HG03095 (cell line): ENCODE measurements around the gene PPM1F.
"Not testable (repeated sequence)": the region's sequence is repeated elsewhere in the genome, so short reads cannot be mapped to it uniquely, and the experiment has no call there.

Source experiments
- ATAC-seq: cut with Tn5 transposase; IDR thresholded peaks from one replicate; pipeline ENCODE4 v1.9.1; 2021; ENCODE audit warnings: moderate library complexity; ENCODE audit not compliant: unreplicated experiment

Gene PPM1F

GRCh38 chr22:21898354-21898896 is 54.2 kb downstream of the PPM1F start:
- no peak for ATAC-seq

DNA sequence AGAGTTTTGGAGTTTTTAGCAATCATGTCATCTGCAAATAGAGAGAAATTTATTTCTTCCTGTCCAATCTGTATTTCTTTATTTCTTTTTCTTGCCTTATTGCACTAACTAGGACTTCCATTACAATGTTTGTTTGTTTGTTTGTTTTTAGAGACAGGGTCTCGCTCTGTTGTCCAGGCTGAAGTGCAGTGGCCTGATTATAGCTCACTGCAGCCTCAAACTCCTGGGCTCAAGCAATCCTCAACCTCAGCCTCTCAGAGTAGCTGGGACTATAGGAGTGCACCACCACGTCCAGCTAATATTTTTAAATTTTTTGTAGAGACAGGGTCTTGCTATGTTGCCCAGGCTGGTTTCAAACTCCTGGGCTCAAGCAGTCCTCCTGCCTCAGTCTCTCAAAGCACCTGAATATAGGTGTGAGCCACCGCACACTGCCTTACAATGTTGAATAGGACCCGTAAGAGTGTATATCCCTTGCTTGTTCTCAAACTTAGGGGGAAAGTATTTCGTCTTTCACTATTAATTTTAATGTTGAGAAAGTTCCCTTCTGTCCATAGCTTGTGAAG is 55.6 kb downstream of the PPM1F start:
- no peak for ATAC-seq

DNA sequence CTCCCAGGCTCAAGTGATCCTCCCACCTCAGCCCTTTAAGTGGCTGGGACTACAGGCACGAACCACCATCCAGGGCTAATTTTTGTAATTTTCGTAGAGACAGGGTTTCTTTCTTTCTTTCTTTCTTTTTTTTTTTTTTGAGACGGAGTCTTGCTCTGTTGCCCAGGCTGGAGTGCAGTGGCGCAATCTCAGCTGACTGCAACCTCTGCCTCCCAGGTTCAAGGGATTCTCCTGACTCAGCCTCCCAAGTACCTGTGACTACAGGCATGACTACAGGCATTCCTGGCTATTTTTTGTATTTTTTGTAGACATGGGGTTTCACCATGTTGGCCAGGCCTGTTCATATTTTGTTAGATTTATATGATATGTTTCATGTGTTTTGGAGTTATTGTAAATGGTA is 56.4 kb downstream of the PPM1F start:
- not testable (repeated sequence) for ATAC-seq

DNA sequence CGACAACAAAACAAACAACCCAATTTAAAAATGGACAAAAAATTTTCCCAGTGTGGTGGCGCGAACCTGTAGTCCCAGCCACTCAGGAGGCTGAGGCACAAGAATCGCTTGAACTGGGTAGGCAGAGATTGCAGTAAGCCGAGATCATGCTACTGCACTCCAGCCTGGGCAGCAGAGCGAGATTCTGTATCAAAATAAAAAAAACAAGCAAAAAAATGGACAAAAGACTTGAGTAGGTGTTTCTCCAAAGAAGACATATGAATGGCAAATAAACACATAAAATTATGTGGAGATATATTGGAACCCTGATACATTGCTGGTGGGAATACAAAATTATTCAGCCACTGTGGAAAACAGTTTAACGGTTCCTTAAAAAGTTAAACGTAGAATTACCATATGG is 57.8 kb downstream of the PPM1F start:
- no peak for ATAC-seq

GRCh38 chr22:21889251-21889990 is 63.2 kb downstream of the PPM1F start:
- no peak for ATAC-seq

DNA sequence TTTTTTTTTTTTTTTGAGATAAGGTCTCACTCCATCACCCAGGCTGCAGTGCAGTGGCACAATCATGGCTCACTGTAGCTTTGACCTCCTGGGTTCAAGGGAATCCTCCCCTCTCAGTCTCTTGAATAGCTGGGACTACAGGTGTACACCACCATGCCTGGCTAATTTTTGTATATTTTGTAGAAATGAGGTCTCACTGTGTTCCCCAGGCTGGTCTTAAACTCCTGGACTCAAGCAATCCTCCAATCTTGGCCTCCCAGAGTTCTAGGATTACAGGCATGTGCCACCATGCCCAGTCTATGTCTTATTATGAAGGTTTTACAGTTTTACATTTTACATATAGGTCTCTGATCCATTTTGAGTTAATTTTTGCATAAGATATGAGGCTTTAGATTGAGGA is 64.8 kb downstream of the PPM1F start:
- no peak for ATAC-seq

DNA sequence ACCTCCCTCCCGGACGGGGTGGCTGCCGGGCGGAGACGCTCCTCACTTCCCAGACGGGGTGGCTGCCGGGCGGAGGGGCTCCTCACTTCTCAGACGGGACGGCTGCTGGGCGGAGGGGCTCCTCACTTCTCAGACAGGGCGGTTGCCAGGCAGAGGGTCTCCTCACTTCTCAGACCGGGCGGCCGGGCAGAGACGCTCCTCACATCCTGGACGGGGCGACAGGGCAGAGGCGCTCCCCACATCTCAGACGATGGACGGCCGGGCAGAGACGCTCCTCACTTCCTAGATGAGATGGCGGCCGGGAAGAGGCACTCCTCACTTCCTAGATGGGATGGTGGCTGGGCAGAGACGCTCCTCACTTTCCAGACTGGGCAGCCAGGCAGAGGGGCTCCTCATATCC is 68.7 kb downstream of the PPM1F start:
- not testable (repeated sequence) for ATAC-seq

DNA sequence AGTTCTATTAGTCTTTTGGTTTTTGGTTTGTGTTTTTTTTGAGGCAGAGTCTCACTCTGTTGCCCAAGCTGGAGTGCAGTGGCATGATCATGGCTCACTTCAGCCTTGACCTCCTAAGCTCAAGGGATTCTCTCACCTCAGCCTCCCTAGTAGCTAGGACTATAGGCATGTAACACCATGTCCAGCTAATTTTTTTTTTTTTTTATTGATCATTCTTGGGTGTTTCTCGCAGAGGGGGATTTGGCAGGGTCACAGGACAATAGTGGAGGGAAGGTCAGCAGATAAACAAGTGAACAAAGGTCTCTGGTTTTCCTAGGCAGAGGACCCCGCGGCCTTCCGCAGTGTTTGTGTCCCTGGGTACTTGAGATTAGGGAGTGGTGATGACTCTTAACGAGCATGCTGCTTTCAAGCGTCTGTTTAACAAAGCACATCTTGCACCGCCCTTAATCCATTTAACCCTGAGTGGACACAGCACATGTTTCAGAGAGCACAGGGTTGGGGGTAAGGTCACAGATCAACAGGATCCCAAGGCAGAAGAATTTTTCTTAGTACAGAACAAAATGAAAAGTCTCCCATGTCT is 69.8 kb downstream of the PPM1F start:
- ATAC-seq = not testable (repeated sequence)

DNA sequence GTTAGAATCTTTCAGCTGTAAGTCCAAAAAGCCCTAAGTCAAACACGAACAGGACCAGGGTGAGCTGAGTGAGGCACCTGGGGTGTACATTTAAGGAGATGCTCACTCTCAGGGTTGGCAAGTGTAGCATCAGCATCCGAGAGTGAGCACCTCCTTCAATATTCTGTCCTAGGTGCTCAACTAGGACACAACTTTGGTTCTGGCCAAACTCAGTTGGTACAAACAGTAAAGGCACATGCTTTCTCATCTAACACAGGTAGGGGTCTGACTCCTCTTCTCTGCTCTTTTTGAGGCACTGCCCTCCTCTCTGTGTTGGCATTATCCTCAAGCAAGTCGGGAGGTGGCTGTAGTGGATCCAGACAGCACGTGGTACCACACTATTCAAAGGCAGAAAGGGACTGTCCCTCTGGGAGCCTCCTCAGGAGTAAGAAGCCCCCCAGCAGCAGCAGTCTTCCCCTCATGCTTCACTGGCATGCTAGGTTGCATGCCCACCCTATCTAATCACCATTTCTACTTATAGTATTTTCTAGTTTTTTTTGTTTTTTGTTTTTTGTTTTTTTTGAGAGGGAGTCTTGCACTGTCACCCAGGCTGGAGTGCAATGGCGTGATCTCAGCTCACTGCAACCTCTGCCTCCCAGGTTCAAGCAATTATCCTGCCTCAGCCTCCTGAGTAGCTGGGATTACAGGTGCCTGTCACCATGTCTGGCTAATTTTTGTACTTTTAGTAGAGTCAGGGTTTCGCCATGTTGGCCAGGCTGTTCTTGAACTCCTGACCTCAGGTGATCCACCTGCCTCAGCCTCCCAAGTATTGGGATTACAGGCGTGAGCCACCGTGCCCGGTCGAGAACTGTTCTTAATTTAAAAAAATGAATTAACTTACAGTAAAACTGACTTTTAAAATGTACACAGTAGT is 70.6 kb downstream of the PPM1F start:
- no peak for ATAC-seq

- ATAC-seq = no peak
These were observed 76.0 kb downstream of the PPM1F start for GRCh38 chr22:21876486-21877176.

- not testable (repeated sequence) for ATAC-seq
These were observed 77.7 kb downstream of the PPM1F start for GRCh38 chr22:21874953-21875352.

DNA sequence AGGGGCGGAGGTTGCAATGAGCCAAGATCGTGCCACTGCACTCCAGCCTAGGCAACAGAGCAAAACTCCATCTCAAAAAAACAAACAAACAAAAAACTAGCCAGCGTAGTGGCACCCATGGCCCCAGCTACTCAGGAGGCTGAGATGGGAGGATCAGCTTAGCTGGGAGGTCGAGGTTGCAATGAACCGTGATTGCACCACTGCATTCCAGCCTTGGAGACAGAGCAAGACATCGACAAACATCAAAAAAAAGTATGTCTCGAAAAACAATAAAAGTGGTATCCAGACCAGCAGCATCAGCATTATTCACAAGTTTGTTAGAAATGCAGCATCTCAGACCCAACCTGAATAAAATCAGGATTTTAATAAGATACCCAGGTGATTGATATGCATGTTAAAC is 79.0 kb downstream of the PPM1F start:
- no peak for ATAC-seq

DNA sequence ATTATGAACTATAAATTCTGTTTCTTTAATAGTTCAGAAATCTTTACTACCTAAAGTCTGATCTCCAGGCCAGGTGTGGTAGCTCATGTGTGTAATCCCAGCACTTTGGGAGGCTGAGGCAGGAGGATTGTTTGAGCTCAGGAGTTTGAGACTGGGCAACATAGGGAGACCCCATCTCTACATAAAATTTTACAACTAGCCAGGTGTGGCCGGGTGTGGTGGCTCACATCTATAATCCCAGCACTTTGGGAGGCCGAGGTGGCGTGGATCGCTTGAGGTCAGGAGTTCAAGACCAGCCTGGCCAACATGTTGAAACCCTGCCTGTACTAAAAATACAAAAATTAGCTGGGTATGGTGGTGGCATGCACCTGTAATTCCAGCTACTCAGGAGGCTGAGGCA is 79.9 kb downstream of the PPM1F start:
- ATAC-seq = not testable (repeated sequence)
